ENCODE results near the gene USP37. TPM values are rescaled to one million over a fixed set of nuclear protein-coding genes. Genes with fewer than 3 reads are reported as not detected.
"Not testable (repeated sequence)": the region's sequence is repeated elsewhere in the genome, so short reads cannot be mapped to it uniquely, and the experiment has no call there.

The USP37 gene
- total RNA-seq, 1 donor from 2014 or later = 45.5 TPM

- H3K36me3 Mint-ChIP-seq (ENCODE audit: low read depth) = peaks cover 72% of the 10 kb centered on the region
- no peak for DNase-seq
- intact Hi-C loops (cut with micrococcal nuclease) = no loop called here
- H3K27me3 Mint-ChIP-seq = no peaks in the 10 kb centered on the region
- H3K4me3 Mint-ChIP-seq = no peak overlapping the region
- peaks cover 11% of the 10 kb centered on the region for H3K9me3 Mint-ChIP-seq
- no peaks in the 10 kb centered on the region for H3K4me1 Mint-ChIP-seq
- no peak overlapping the region for H3K27ac Mint-ChIP-seq
Measured at GRCh38 chr2:218529990-218530389, 38.2 kb downstream of the USP37 start.

DNA sequence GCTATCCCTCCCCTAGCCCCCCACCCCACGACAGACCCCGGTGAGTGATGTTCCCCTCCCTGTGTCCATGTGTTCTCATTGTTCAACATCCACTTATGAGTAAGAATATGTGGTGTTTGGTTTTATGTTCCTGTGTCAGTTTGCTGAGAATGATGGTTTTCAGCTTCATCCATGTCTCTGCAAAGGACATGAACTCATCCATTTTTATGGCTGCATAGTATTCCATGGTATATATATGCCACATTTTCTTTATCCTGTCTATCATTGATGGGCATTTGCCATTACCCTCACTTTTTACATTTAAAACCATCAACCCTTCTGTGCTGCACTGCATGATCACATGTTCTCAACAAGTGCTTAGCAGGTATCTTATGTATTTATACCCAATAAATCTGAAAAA, 39.7 kb downstream of the USP37 start:
- not testable (repeated sequence) for H3K4me1 Mint-ChIP-seq

GRCh38 chr2:218523651-218524050, 44.5 kb downstream of the USP37 start:
- no peak overlapping the region for H3K27ac Mint-ChIP-seq
- H3K27me3 Mint-ChIP-seq = no peaks in the 10 kb centered on the region
- no peak for DNase-seq
- intact Hi-C loops (cut with micrococcal nuclease) = no loop called here
- peaks cover 10% of the 10 kb centered on the region for H3K4me1 Mint-ChIP-seq
- H3K36me3 Mint-ChIP-seq (ENCODE audit: low read depth) = peaks cover 73% of the 10 kb centered on the region
- no peak overlapping the region for H3K4me3 Mint-ChIP-seq
- H3K9me3 Mint-ChIP-seq = peaks cover 7% of the 10 kb centered on the region

More for the DNA sequence above, 39.7 kb downstream of the USP37 start:
- Mint-ChIP-seq H3K9me3 (peaks cover 11% of the 10 kb centered on the region), H3K36me3 (ENCODE audit: low read depth) (peaks cover 80% of the 10 kb centered on the region)
- DNase-seq; intact Hi-C loops (cut with micrococcal nuclease); H3K27me3 Mint-ChIP-seq; H3K4me3 Mint-ChIP-seq; H3K27ac Mint-ChIP-seq: not testable (repeated sequence)

DNA sequence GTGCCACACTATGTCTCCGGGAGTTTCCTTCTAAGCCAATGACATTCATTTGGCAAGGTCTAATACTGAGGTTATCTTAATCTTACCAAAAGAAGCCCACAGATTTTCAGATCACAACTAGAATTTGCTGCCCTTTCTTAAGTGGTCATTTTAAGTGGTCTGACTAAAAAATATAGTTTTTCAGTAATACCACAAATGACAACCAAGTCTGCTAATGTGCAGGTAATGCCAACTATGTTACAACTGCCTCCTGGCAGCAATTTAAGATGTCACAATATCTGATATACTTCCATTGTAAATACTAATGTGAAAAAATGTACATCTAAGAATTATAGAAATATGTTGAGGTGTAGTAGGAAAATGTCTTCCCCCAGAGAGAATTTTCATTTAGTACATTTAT, 49.3 kb downstream of the USP37 start:
- intact Hi-C loops (cut with micrococcal nuclease) = loop anchor here (5.0 kb wide), 2 partner anchors 48 to 112 kb away; partner anchors contain the start of genes CNOT9 and USP37
- peaks cover 55% of the 10 kb centered on the region for H3K36me3 Mint-ChIP-seq (ENCODE audit: low read depth)
- no peak for DNase-seq

GRCh38 chr2:218517434-218518206, 50.5 kb downstream of the USP37 start:
- no peaks in the 10 kb centered on the region for H3K27me3 Mint-ChIP-seq
- peaks cover 53% of the 10 kb centered on the region for H3K36me3 Mint-ChIP-seq (ENCODE audit: low read depth)
- intact Hi-C loops (cut with micrococcal nuclease) = loop anchor here (5.0 kb wide), 2 partner anchors 50 to 110 kb away; partner anchors contain the start of genes CNOT9 and USP37
- H3K4me1 Mint-ChIP-seq = peaks cover 32% of the 10 kb centered on the region
- H3K27ac Mint-ChIP-seq = peak overlapping the region; percentile 73
- no peaks in the 10 kb centered on the region for H3K9me3 Mint-ChIP-seq
- H3K4me3 Mint-ChIP-seq = peak overlapping the region; percentile 9
- DNase-seq = no peak

More for the DNA sequence above, 49.3 kb downstream of the USP37 start:
- no peak overlapping the region for H3K4me3 Mint-ChIP-seq
- H3K27ac Mint-ChIP-seq = peak overlapping the region; percentile 54
- H3K27me3 Mint-ChIP-seq = no peaks in the 10 kb centered on the region
- H3K4me1 Mint-ChIP-seq = peaks cover 32% of the 10 kb centered on the region
- H3K9me3 Mint-ChIP-seq = no peaks in the 10 kb centered on the region

DNA sequence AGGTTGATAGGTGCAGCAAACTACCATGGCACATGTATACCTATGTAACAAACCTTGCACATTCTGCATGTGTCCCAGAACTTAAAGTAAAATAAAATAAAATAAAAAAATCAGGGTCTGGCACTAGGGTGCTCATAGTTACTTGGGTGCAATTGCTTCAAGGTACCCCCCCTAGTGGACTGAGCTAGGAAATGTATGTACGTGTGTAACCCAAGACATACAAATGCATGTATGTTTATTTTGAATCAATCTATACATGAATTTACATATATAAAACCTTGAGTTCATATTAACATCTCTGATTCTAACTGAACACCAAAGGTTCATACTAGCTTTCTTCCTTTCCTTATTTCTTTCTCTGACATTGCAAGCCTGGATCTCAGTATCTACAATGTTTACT, 51.5 kb downstream of the USP37 start:
- DNase-seq = peak; percentile 64
- Mint-ChIP-seq H3K9me3 (no peaks in the 10 kb centered on the region), H3K27me3 (no peaks in the 10 kb centered on the region), H3K27ac (no peak overlapping the region), H3K36me3 (ENCODE audit: low read depth) (peaks cover 52% of the 10 kb centered on the region), H3K4me1 (peaks cover 32% of the 10 kb centered on the region), H3K4me3 (no peak overlapping the region)
- intact Hi-C loops (cut with micrococcal nuclease) = loop anchor here (5.0 kb wide), 2 partner anchors 51 to 109 kb away; partner anchors contain the start of genes CNOT9 and USP37

DNA sequence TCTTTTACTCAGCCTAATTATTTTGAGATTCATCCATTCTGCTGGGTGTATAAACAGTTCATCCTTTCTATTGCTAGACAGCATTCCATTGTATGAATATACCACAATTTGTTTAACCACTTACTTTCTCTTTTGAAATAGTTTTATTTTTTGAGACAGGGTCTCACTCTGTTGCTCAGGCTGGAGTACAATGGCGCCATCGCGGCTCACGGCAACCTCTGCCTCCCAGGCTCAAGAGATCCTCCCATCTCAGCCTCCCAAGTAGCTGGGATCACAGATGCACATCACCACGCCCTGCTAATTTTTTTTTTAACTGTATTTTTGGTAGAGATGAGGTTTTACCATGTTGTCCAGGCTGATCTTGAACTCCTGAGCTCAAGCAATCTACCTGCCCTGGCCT, 54.5 kb downstream of the USP37 start:
- peaks cover 48% of the 10 kb centered on the region for H3K36me3 Mint-ChIP-seq (ENCODE audit: low read depth)
- DNase-seq = no peak
- no peak overlapping the region for H3K27ac Mint-ChIP-seq
- no peak overlapping the region for H3K4me3 Mint-ChIP-seq
- peaks cover 33% of the 10 kb centered on the region for H3K4me1 Mint-ChIP-seq
- no peaks in the 10 kb centered on the region for H3K9me3 Mint-ChIP-seq
- H3K27me3 Mint-ChIP-seq = no peaks in the 10 kb centered on the region
- intact Hi-C loops (cut with micrococcal nuclease) = no loop called here

DNA sequence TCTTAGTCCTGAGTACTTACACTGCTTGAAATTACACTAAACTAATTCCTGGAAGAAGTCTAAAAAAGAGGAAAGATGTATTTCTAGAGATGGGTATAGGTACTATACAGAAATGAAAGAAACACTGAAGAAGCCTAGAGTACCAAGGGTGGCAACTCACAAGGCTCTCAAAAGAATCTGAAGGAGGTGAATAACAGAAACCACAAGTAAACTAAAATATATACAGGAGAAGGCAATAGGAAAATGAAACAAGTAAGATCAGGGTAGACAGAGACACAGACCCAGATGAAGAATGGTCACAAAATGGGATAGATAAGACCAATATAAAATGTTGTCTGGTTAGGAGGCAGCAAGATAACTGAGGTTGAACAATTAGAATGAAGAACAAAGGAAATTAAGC, 59.9 kb downstream of the USP37 start:
- Mint-ChIP-seq H3K9me3 (no peaks in the 10 kb centered on the region), H3K4me3 (peak overlapping the region; percentile 45), H3K27ac (peak overlapping the region; percentile 66), H3K36me3 (ENCODE audit: low read depth) (peaks cover 49% of the 10 kb centered on the region), H3K4me1 (peaks cover 26% of the 10 kb centered on the region), H3K27me3 (no peaks in the 10 kb centered on the region)
- intact Hi-C loops (cut with micrococcal nuclease) = no loop called here
- no peak for DNase-seq

DNA sequence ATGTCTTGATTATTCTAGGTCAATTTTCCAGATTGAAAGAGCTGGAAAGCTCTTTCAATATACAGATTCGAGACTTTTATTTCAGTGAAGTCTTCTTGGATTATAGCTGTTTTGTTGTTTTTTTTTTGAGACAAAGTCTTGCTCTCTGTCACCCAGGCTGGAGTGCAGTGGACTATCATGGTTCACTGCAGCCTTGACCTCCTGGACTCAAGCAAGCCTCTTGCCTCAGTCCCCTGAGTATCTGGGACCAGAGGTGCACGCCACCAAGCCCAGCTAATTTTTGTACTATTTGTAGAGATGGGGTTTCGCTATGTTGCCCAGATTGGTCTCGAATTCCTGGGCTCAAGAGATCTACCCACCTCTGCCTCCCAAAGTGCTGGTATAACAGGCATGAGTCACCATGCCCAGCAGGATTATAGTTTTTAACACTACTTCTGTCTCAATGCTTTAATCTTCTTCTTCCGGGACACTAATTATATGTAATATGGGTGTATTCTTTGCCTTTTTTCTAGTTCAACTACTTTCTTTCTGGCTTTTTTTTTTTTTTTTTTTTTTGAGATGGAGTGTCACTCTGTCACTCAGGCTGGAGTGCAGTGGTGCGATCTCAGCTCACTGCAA, 62.3 kb downstream of the USP37 start:
- H3K4me3 Mint-ChIP-seq = no peak overlapping the region
- intact Hi-C loops (cut with micrococcal nuclease) = no loop called here

DNA sequence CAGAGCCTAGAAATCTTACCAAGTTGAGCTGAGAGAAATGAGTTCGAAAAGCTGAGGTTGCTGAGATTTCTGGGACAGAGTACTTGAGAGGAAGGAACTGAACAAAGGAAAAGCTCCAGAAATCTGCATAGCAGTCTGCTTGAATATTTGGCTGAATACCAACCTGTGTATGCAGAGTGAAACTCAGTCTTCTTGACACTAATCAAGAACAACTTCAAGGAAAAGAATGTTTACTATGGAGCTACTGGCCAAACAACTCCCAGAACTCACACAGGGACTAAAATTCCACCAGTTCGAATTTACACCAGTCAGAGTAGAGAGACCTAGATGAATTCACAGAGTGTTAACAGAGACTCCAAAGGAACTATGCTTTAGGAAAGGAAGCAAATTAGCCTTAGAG, 66.5 kb downstream of the USP37 start:
- Mint-ChIP-seq H3K9me3 (no peaks in the 10 kb centered on the region), H3K27ac (peak overlapping the region; percentile 10), H3K4me1 (peaks cover 4% of the 10 kb centered on the region), H3K27me3 (no peaks in the 10 kb centered on the region), H3K4me3 (no peak overlapping the region), H3K36me3 (ENCODE audit: low read depth) (peaks cover 40% of the 10 kb centered on the region)
- intact Hi-C loops (cut with micrococcal nuclease) = no loop called here
- DNase-seq = no peak

More for the DNA sequence above, 62.3 kb downstream of the USP37 start:
- peak overlapping the region; percentile 43 for H3K27ac Mint-ChIP-seq
- no peaks in the 10 kb centered on the region for H3K9me3 Mint-ChIP-seq
- peaks cover 28% of the 10 kb centered on the region for H3K4me1 Mint-ChIP-seq
- H3K36me3 Mint-ChIP-seq (ENCODE audit: low read depth) = peaks cover 51% of the 10 kb centered on the region
- no peak for DNase-seq
- no peaks in the 10 kb centered on the region for H3K27me3 Mint-ChIP-seq

GRCh38 chr2:218500501-218501060, 67.6 kb downstream of the USP37 start:
- H3K4me3 Mint-ChIP-seq = no peak overlapping the region
- no peaks in the 10 kb centered on the region for H3K9me3 Mint-ChIP-seq
- H3K36me3 Mint-ChIP-seq (ENCODE audit: low read depth) = peaks cover 36% of the 10 kb centered on the region
- no peak for DNase-seq
- H3K27ac Mint-ChIP-seq = no peak overlapping the region
- intact Hi-C loops (cut with micrococcal nuclease) = no loop called here
- H3K4me1 Mint-ChIP-seq = peaks cover 4% of the 10 kb centered on the region
- no peaks in the 10 kb centered on the region for H3K27me3 Mint-ChIP-seq

- H3K36me3 Mint-ChIP-seq (ENCODE audit: low read depth) = peaks cover 55% of the 10 kb centered on the region
- no peak overlapping the region for H3K4me3 Mint-ChIP-seq
- no peaks in the 10 kb centered on the region for H3K27me3 Mint-ChIP-seq
- no peak overlapping the region for H3K27ac Mint-ChIP-seq
- H3K4me1 Mint-ChIP-seq = peaks cover 13% of the 10 kb centered on the region
- no peaks in the 10 kb centered on the region for H3K9me3 Mint-ChIP-seq
- intact Hi-C loops (cut with micrococcal nuclease) = no loop called here
- DNase-seq = no peak
Measured at GRCh38 chr2:218485986-218486667, 82.0 kb downstream of the USP37 start.

DNA sequence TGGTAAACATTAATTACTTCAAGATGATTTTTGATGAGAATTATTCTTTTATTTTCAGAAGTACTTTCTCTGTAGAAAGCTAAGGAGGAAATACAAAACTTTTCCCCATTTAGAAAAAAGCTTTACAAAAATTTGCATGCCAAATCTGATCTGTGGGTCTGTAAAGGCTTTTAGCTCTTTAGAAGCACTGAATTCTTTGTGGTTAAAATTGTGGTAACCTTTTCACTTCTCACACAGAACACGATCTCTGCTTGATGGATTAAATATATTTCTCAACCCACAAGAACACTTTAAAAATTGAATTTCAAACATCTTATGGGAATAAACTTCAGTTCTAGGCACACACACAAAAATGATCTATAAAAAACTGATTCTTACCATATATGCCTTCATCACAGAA, 85.5 kb downstream of the USP37 start:
- no peak for DNase-seq
- peaks cover 45% of the 10 kb centered on the region for H3K36me3 Mint-ChIP-seq (ENCODE audit: low read depth)
- intact Hi-C loops (cut with micrococcal nuclease) = no loop called here
- H3K4me1 Mint-ChIP-seq = peaks cover 13% of the 10 kb centered on the region
- H3K9me3 Mint-ChIP-seq = no peaks in the 10 kb centered on the region
- H3K27me3 Mint-ChIP-seq = no peaks in the 10 kb centered on the region
- H3K27ac Mint-ChIP-seq = no peak overlapping the region
- H3K4me3 Mint-ChIP-seq = no peak overlapping the region

DNA sequence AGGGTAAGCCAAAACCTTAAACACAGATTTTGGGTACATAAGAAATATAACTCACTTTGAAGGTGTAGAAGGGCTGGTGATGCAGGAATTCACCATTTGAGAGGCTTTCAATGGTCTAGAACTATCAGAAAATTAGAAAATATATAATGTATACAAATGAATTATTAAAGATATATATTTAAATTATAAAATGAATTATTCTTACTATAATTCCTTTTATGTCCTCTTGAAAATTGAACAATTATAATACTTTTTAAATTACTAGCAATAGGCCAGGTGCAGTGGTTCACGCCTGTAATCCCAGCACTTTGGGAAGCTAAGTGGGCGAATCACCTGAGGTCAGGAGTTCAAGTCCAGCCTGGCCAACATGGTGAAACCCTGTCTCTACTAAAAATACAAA, 88.6 kb downstream of the USP37 start:
- Mint-ChIP-seq H3K27me3 (no peaks in the 10 kb centered on the region), H3K36me3 (ENCODE audit: low read depth) (peaks cover 41% of the 10 kb centered on the region), H3K4me1 (peaks cover 13% of the 10 kb centered on the region), H3K4me3 (no peak overlapping the region), H3K9me3 (no peaks in the 10 kb centered on the region), H3K27ac (no peak overlapping the region)
- intact Hi-C loops (cut with micrococcal nuclease) = no loop called here
- no peak for DNase-seq

Data from activated CD4-positive, alpha-beta T cell treated with anti-CD3 and anti-CD28 coated beads, Interleukin-2, amount 10 ng/mL, durations not matched to agents 24 days and 14 days (primary cell).